A673 (cell line): Measurements from ENCODE around the gene LBHD2. TPM values are rescaled to one million over a fixed set of nuclear protein-coding genes. Genes with fewer than 3 reads are reported as not detected.

ENCODE experiments used
- BruUV-seq: library from RNA; stranded (reverse); fragments of 400-500 nt; replicated peaks from 2 replicates; lab custom pipeline; 2021; lab: Mats Ljungman, UMichigan
- CTCF ChIA-PET: fragments of 300-600 bp; sonication (Branson Sonifier 250); formaldehyde crosslinking; loops from one replicate; lab custom pipeline; 2022; ENCODE audit warnings: antibody characterized with exemption; lab: Charles Lee
- POLR2A ChIA-PET: fragments of 300-600 bp; sonication (Branson Sonifier 250); formaldehyde crosslinking; loops from one replicate; lab custom pipeline; 2022; ENCODE audit warnings: antibody characterized with exemption; ENCODE audit not compliant: low non-redundant PET; lab: Charles Lee
- DNase-seq: peaks from one replicate; pipeline ENCODE4 v3.0.0-alpha.2; 2015; ENCODE audit warnings: low spot score
- H3K27ac ChIP-seq: fragments of 200-600 bp; sonication (generic); 2 replicates; pipeline ENCODE4 v1.5.1; 2016; ENCODE audit warnings: mixed run types, low read depth, mild to moderate bottlenecking, mixed read lengths, antibody characterized with exemption, low read length; ENCODE audit not compliant: poor library complexity, severe bottlenecking
- H3K27me3 ChIP-seq: fragments of 200-600 bp; sonication (generic); replicated peaks from 2 replicates; pipeline ENCODE4 v1.6.1; 2017; ENCODE audit warnings: mixed run types, low read depth, mild to moderate bottlenecking, mixed read lengths, antibody characterized with exemption, low read length; ENCODE audit not compliant: insufficient read depth, poor library complexity
- H3K36me3 ChIP-seq: fragments of 200-600 bp; sonication (generic); 2 replicates; pipeline ENCODE4 v1.6.1; 2016; ENCODE audit warnings: mixed run types, mild to moderate bottlenecking, mixed read lengths, antibody characterized with exemption, low read length; ENCODE audit not compliant: insufficient read depth, poor library complexity, severe bottlenecking
- H3K4me1 ChIP-seq: fragments of 200-600 bp; sonication (generic); 2 replicates; pipeline ENCODE4 v1.6.1; 2017; ENCODE audit warnings: mixed run types, mild to moderate bottlenecking, mixed read lengths, antibody characterized with exemption, low read length; ENCODE audit not compliant: insufficient read depth, poor library complexity, severe bottlenecking
- H3K4me3 ChIP-seq: fragments of 200-600 bp; sonication (generic); 2 replicates; pipeline ENCODE4 v1.5.1; 2016; ENCODE audit warnings: low read depth, mixed run types, mild to moderate bottlenecking, mixed read lengths, low read length; ENCODE audit not compliant: poor library complexity, severe bottlenecking
- H3K9me3 ChIP-seq: fragments of 200-600 bp; sonication (generic); 2 replicates; pipeline ENCODE4 v1.6.1; 2016; ENCODE audit warnings: mixed run types, low read depth, mild to moderate bottlenecking, mixed read lengths, antibody characterized with exemption, low read length; ENCODE audit not compliant: poor library complexity, severe bottlenecking
- EZH2 ChIP-seq: fragments of 200-600 bp; sonication (generic); IDR thresholded peaks from 2 replicates; pipeline ENCODE4 v1.6.1; 2017; ENCODE audit warnings: borderline replicate concordance, low read depth, mild to moderate bottlenecking, mixed read lengths, antibody characterized with exemption, low read length; ENCODE audit not compliant: poor library complexity, severe bottlenecking
- intact Hi-C: fragments of 100-400 bp; cut with micrococcal nuclease; formaldehyde crosslinking; loops from one replicate; pipeline ENCODE4 v1.10.0; 2022; ENCODE audit not compliant: unreplicated experiment
- total RNA-seq: library from RNA; stranded (reverse); gene quantifications from 2 replicates; pipeline ENCODE4 v1.2.3, GENCODE V29; 2021
- TF ChIP-seq, protein P1 (sequence below): fragments of 300-800, 200-600 bp; sonication (generic); conservative IDR thresholded peaks from 2 replicates; pipeline ENCODE4 v1.5.1; 2017; ENCODE audit warnings: low read depth, mild to moderate bottlenecking, antibody characterized with exemption, low read length, moderate library complexity, mixed read lengths

The LBHD2 gene
- total RNA-seq, 1 experiment from 2014 or later = 0.99 TPM

DNA sequence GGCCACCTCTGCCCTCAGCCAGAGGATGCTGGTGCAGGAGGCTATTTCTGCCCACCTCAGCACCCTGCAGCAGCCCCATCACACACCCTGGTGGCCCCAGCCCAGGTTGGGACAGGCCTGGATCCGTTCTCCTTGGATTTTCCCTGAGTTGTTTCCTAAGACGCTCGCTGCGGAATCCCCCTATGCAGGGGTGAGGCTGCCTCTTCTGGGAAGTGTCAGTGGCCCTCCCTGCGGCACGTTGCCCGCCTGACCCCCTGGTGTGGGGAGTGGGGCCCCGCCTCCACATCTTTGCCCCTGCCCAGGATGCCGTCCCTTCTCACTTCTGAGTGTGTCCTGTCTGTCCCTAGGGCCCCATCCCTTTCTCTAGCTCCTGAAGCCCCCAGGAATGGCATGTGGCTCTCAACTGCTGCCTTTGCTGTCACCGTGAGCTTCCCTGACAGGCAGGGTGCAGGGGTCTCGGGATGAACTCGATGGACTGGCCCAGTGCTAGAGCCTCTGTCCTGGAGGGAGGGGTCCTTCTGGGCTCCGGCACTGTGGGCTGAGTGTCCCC is 9.9 kb downstream of the LBHD2 start:
- no TSS peak for BruUV-seq
- no peak overlapping the region for H3K4me3 ChIP-seq
- CTCF ChIA-PET = no interaction called here
- peaks cover 3% of the 10 kb centered on the region for H3K4me1 ChIP-seq
- TF ChIP-seq, protein P1, sequence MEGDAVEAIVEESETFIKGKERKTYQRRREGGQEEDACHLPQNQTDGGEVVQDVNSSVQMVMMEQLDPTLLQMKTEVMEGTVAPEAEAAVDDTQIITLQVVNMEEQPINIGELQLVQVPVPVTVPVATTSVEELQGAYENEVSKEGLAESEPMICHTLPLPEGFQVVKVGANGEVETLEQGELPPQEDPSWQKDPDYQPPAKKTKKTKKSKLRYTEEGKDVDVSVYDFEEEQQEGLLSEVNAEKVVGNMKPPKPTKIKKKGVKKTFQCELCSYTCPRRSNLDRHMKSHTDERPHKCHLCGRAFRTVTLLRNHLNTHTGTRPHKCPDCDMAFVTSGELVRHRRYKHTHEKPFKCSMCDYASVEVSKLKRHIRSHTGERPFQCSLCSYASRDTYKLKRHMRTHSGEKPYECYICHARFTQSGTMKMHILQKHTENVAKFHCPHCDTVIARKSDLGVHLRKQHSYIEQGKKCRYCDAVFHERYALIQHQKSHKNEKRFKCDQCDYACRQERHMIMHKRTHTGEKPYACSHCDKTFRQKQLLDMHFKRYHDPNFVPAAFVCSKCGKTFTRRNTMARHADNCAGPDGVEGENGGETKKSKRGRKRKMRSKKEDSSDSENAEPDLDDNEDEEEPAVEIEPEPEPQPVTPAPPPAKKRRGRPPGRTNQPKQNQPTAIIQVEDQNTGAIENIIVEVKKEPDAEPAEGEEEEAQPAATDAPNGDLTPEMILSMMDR = no peak
- no peak for TF ChIP-seq EZH2
- no peaks in the 10 kb centered on the region for H3K9me3 ChIP-seq
- no peak overlapping the region for H3K27ac ChIP-seq
- H3K36me3 ChIP-seq = no peaks in the 10 kb centered on the region
- no peak for DNase-seq
- H3K27me3 ChIP-seq = no peaks in the 10 kb centered on the region
- intact Hi-C loops = no loop called here
- POLR2A ChIA-PET = no interaction called here

DNA sequence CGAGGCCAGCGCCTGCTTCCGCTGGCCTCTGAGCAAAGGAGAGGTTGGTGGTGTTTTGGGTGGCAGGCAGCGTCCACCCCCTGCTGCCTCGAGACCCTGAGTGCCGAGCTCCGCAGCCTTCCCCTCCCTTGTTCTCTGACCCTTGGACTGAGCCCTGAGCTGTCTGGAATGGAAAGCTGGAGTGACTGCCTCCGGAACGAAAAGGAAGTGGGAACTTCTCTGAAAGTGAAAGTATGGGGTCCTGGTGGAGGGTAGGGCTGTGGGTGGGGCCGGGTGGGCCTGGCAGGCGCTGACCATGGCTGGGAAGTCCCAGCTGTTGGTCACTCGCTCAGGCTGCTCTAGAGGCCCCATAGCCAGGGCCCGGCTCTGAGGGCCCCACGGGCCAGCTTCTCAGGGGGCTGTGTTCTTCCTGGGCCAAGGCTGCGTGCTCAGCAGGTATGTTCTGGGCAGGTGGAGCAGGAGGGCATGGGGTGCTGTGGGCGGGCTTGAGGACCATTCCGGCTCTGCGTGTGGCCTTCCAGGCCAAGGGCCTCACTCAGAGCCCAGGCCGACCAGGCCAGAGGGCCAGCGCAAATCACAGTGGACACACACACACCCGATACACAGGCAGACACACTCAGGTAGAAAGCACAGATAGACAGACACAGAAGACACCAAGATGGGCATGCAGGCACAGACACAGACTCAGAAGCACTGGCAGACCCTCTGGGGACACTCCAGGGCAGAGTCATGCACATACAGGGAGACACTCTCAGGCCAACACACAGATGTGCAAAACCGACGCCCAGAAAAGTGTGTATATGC is 10.6 kb downstream of the LBHD2 start, which contains the start of gene EXOC3L4:
Gene EXOC3L4 (plus strand): TSS at position 320 of the 804 bp plus-strand sequence. CDS start 5,495 bp downstream, outside the sequence.
- H3K27me3 ChIP-seq = no peaks in the 10 kb centered on the region
- ChIA-PET POLR2A (no interaction called here), CTCF (no interaction called here)
- H3K9me3 ChIP-seq = no peaks in the 10 kb centered on the region
- BruUV-seq = no TSS peak
- TF ChIP-seq, protein P1 = no peak
- no peak for TF ChIP-seq EZH2
- no peak within 1 kb of the TSS for H3K4me3 ChIP-seq
- peaks cover 3% of the 10 kb centered on the region for H3K4me1 ChIP-seq
- no peak for DNase-seq
- no peak within 1 kb of the TSS for H3K27ac ChIP-seq
- H3K36me3 ChIP-seq = no peaks in the 10 kb centered on the region
- intact Hi-C loops = no loop called here

GRCh38 chr14:103095210-103095778 is 11.3 kb downstream of the LBHD2 start:
- intact Hi-C loops = no loop called here
- Histone ChIP-seq H3K9me3 (no peaks in the 10 kb centered on the region), H3K27me3 (no peaks in the 10 kb centered on the region), H3K4me1 (peaks cover 3% of the 10 kb centered on the region), H3K27ac (no peak overlapping the region), H3K4me3 (no peak overlapping the region), H3K36me3 (no peaks in the 10 kb centered on the region)
- DNase-seq = no peak
- POLR2A ChIA-PET = no interaction called here
- TF ChIP-seq, protein P1 = no peak
- no peak for TF ChIP-seq EZH2
- BruUV-seq = no TSS peak
- CTCF ChIA-PET = interaction anchor here (1.6 kb wide), 1 partner anchor 10 kb away, joined by 6 read pairs; no protein-coding TSS in a partner anchor
